BLaER1 treated with 17β-estradiol and CSF1 and Interleukin-3, amounts not matched to agents 10 nM and 100 nM (cell line): ENCODE results near the gene CRYBG2.
"Not testable (repeated sequence)": the region's sequence is repeated elsewhere in the genome, so short reads cannot be mapped to it uniquely, and the experiment has no call there.

Experiments used
- H3K27ac ChIP-seq, 11 experiments: shearing (Covaris generic); formaldehyde crosslinking; 2 replicates each; pipeline ENCODE4 v1.8.1; 2022
- H3K27me3 ChIP-seq, 11 experiments: shearing (Covaris generic); formaldehyde crosslinking; 2 replicates each; pipeline ENCODE4 v1.8.1; 2022
- H3K36me3 ChIP-seq, 11 experiments: shearing (Covaris generic); formaldehyde crosslinking; 2 replicates each; pipeline ENCODE4 v1.8.1; 2022
- H3K4me1 ChIP-seq, 10 experiments: shearing (Covaris generic); formaldehyde crosslinking; 2 replicates each; pipeline ENCODE4 v1.8.1; 2022
- H3K4me2 ChIP-seq, 11 experiments: shearing (Covaris generic); formaldehyde crosslinking; 2 replicates each; pipeline ENCODE4 v1.8.1; 2022
- H3K4me3 ChIP-seq, 10 experiments: shearing (Covaris generic); formaldehyde crosslinking; 2 replicates each; pipeline ENCODE4 v1.8.1; 2022
- H3K9ac ChIP-seq, 11 experiments: shearing (Covaris generic); formaldehyde crosslinking; 2 replicates each; pipeline ENCODE4 v1.8.1; 2022
- H3K9me3 ChIP-seq, 11 experiments: shearing (Covaris generic); formaldehyde crosslinking; replicated peaks in 1 of 11; 2 replicates each; pipeline ENCODE4 v1.8.1; 2022
- H4K20me1 ChIP-seq, 11 experiments: shearing (Covaris generic); formaldehyde crosslinking; 2 replicates each; pipeline ENCODE4 v1.8.1; 2022
- Cebpa-rat ChIP-seq, 11 experiments: shearing (Covaris generic); IDR thresholded peaks; 2 replicates each; pipeline ENCODE4 v1.8.1; 2022

The CRYBG2 gene

GRCh38 chr1:26335774-26336476, 18.0 kb downstream of the CRYBG2 start:
- Histone ChIP-seq H3K9ac (peak overlapping the region; percentile 15 to 70 (median 58); a peak in 19 of 22 replicates), H3K9me3 (no peaks in the 10 kb centered on the region), H3K36me3 (no peaks in the 10 kb centered on the region), H3K4me1 (peaks cover 7 to 31% (median 26%) of the 10 kb centered on the region in 10 experiments; a peak in 18 of 20 replicates), H3K4me3 (peak overlapping the region; percentile 55 to 74 (median 62)), H4K20me1 (0 out of 22 replicates have a peak, but pooled peaks cover 0 to 5% (median 0%) of the 10 kb centered on the region in 11 experiments), H3K4me2 (peak overlapping the region; percentile 90 to 99 (median 97)), H3K27ac (no peak overlapping the region), H3K27me3 (peaks cover 24 to 36% (median 31%) of the 10 kb centered on the region in 11 experiments)
- TF ChIP-seq Cebpa-rat (IDR thresholded peaks at IDR 0.05) = no peak

DNA sequence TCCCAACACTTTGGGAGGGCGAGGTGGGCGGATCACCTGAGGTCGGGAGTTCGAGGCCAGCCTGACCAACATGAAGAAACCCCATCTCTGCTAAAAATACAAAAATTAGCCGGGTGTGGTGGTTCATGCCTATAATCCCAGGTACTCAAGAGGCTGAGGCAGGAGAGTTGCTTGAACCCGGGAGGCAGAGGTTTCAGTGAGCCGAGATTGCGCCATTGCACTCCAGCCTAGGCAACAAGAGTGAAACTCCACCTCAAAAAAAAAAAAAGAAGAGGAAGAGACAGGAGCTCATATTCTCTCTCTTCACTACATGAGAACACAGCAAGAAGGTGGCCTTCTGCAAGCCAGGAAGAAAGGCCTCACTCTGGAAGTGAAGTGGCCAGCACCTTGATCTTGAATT, 20.6 kb downstream of the CRYBG2 start:
- not testable (repeated sequence) for H3K27ac ChIP-seq, H3K9ac ChIP-seq, H4K20me1 ChIP-seq, H3K4me3 ChIP-seq, H3K9me3 ChIP-seq, H3K36me3 ChIP-seq
- peak overlapping the region in 1 of 11 experiments; percentile 23; a peak in 1 of 22 replicates for H3K4me2 ChIP-seq
- peaks cover 7 to 31% (median 26%) of the 10 kb centered on the region in 10 experiments; a peak in 18 of 20 replicates for H3K4me1 ChIP-seq
- H3K27me3 ChIP-seq = peaks cover 24 to 36% (median 31%) of the 10 kb centered on the region in 11 experiments

DNA sequence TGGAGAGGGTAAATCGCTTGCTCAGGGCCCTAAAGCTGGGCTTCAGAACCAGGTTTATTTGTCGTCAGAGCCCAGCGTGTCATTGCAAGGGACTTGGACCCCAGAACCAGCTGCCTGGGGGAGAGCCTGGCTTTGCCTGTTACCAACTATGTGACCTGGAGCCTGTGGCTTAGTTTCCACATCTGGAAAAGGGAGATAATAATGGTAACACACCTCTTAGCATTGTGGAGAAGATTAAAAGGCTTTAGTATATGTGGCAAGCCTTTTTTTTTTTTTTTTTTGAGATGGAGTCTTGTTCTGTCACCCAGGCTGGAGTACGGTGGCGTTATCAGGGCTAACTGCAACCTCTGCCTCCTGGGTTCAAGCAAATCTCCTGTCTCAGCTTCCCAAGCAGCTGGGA, 23.7 kb downstream of the CRYBG2 start:
- Histone ChIP-seq H4K20me1 (no peaks in the 10 kb centered on the region), H3K4me1 (peaks cover under 1 to 2% (median under 1%) of the 10 kb centered on the region in 10 experiments; a peak in 10 of 20 replicates), H3K9ac (no peak overlapping the region; a peak in 1 of 22 replicates), H3K4me3 (no peak overlapping the region), H3K27ac (no peak overlapping the region), H3K9me3 (no peaks in the 10 kb centered on the region), H3K36me3 (no peaks in the 10 kb centered on the region), H3K27me3 (peaks cover 5 to 17% (median 9%) of the 10 kb centered on the region in 11 experiments), H3K4me2 (no peak overlapping the region)
- no peak for TF ChIP-seq Cebpa-rat (IDR thresholded peaks at IDR 0.05)

DNA sequence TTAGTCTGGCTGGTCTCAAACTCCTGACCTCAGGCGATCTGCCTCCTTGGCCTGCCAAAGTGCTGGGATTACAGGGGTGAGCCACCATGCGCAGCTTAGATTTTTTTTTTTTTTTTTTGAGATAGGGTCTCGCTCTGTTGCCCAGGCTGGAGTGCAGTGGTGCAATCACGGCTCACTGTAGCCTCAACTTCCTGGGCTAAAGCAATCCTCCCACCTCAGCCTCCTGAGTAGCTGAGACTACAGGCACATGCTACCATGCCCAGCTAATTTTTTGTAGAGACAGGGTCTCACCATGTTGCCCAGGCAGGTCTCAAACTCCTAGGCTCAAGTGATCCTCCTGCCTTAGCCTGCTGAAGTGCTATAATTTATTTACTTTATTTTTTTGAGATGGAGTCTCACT, 24.6 kb downstream of the CRYBG2 start:
- not testable (repeated sequence) for H3K9me3 ChIP-seq, H3K9ac ChIP-seq, H3K36me3 ChIP-seq, H4K20me1 ChIP-seq, H3K4me3 ChIP-seq, H3K4me2 ChIP-seq, H3K27me3 ChIP-seq, H3K4me1 ChIP-seq, H3K27ac ChIP-seq

- Histone ChIP-seq H3K9me3 (no peaks in the 10 kb centered on the region), H3K27ac (no peak overlapping the region), H3K27me3 (0 out of 22 replicates have a peak, but pooled peaks cover 0 to under 1% (median 0%) of the 10 kb centered on the region in 11 experiments), H3K4me1 (no peaks in the 10 kb centered on the region; a peak in 1 of 20 replicates), H3K36me3 (no peaks in the 10 kb centered on the region), H3K9ac (no peak overlapping the region), H3K4me3 (no peak overlapping the region), H4K20me1 (no peaks in the 10 kb centered on the region), H3K4me2 (no peak overlapping the region)
- TF ChIP-seq Cebpa-rat (IDR thresholded peaks at IDR 0.05) = no peak
Observed at GRCh38 chr1:26328597-26328996, 25.3 kb downstream of the CRYBG2 start.

- no peak overlapping the region for H3K27ac ChIP-seq
- no peak overlapping the region for H3K4me2 ChIP-seq
Observed at GRCh38 chr1:26327956-26328362, 26.0 kb downstream of the CRYBG2 start.

DNA sequence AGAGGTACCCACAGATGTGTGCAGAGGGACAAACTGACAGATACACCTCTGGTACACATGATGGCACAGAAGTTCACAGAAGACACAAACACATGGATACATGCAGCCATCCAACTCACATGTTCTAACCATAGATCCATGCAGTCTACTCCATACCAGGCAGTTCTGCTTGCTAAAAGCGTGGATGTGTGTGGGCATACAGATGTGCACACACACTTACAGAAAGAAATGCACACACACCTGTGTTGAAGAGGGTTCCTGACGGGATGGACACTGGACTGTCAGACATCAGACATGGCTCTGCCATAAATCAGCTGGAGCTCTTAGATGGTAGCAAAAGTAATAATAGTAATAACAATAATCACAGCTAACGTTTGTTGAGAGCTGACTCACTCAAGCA, 29.4 kb downstream of the CRYBG2 start:
- Histone ChIP-seq H3K36me3 (peaks cover 0 to 6% (median 0%) of the 10 kb centered on the region in 11 experiments; a peak in 2 of 22 replicates), H3K9me3 (no peaks in the 10 kb centered on the region), H4K20me1 (no peaks in the 10 kb centered on the region), H3K27ac (no peak overlapping the region), H3K4me3 (no peak overlapping the region), H3K27me3 (no peaks in the 10 kb centered on the region), H3K9ac (no peak overlapping the region), H3K4me2 (no peak overlapping the region), H3K4me1 (peaks cover 19 to 27% (median 24%) of the 10 kb centered on the region in 10 experiments)
- TF ChIP-seq Cebpa-rat (IDR thresholded peaks at IDR 0.05) = no peak

More at GRCh38 chr1:26327956-26328362, 26.0 kb downstream of the CRYBG2 start:
- no peak for TF ChIP-seq Cebpa-rat (IDR thresholded peaks at IDR 0.05)
- H3K27me3 ChIP-seq = no peaks in the 10 kb centered on the region
- 0 out of 22 replicates have a peak overlapping the region, but pooled peaks of 1 of the 11 experiments have one; percentile 10 for H3K9ac ChIP-seq
- no peaks in the 10 kb centered on the region for H4K20me1 ChIP-seq
- no peaks in the 10 kb centered on the region; a peak in 1 of 22 replicates for H3K36me3 ChIP-seq
- H3K4me3 ChIP-seq = no peak overlapping the region
- no peaks in the 10 kb centered on the region for H3K9me3 ChIP-seq
- H3K4me1 ChIP-seq = no peaks in the 10 kb centered on the region; a peak in 1 of 20 replicates

- Histone ChIP-seq H3K4me3 (no peak overlapping the region), H3K27me3 (peaks cover 0 to 4% (median 0%) of the 10 kb centered on the region in 11 experiments; a peak in 1 of 22 replicates), H3K36me3 (peaks cover 0 to 6% (median 0%) of the 10 kb centered on the region in 11 experiments; a peak in 2 of 22 replicates), H3K9ac (no peak overlapping the region), H3K4me1 (peaks cover 31 to 38% (median 36%) of the 10 kb centered on the region in 10 experiments), H4K20me1 (no peaks in the 10 kb centered on the region), H3K4me2 (no peak overlapping the region), H3K9me3 (no peaks in the 10 kb centered on the region), H3K27ac (no peak overlapping the region)
- TF ChIP-seq Cebpa-rat (IDR thresholded peaks at IDR 0.05) = no peak
Observed at GRCh38 chr1:26323382-26323781, 30.5 kb downstream of the CRYBG2 start.

- Histone ChIP-seq H3K4me2 (peak overlapping the region in 3 of 11 experiments; percentile 30 to 94 (median 77); a peak in 4 of 22 replicates), H3K4me1 (peaks cover 45 to 52% (median 50%) of the 10 kb centered on the region in 10 experiments), H3K4me3 (no peak overlapping the region), H4K20me1 (no peaks in the 10 kb centered on the region), H3K27ac (peak overlapping the region in 6 of 11 experiments; percentile 8 to 58 (median 40); a peak in 8 of 22 replicates), H3K36me3 (peaks cover 0 to 6% (median 0%) of the 10 kb centered on the region in 11 experiments; a peak in 2 of 22 replicates), H3K9ac (peak overlapping the region; percentile 22 to 74 (median 45); a peak in 17 of 22 replicates), H3K9me3 (no peaks in the 10 kb centered on the region), H3K27me3 (peaks cover 0 to 8% (median 0%) of the 10 kb centered on the region in 11 experiments; a peak in 1 of 22 replicates)
- no peak for TF ChIP-seq Cebpa-rat (IDR thresholded peaks at IDR 0.05)
Observed at GRCh38 chr1:26322042-26322331, 31.9 kb downstream of the CRYBG2 start.
